ENCODE measurements around the gene PFKM. TPM values are rescaled to one million over a fixed set of nuclear protein-coding genes. Genes with fewer than 3 reads are reported as not detected.
"Not testable (repeated sequence)": the region's sequence is repeated elsewhere in the genome, so short reads cannot be mapped to it uniquely, and the experiment has no call there.

The PFKM gene
- total RNA-seq, 1 experiment from 2014 or later, result 116 TPM

DNA sequence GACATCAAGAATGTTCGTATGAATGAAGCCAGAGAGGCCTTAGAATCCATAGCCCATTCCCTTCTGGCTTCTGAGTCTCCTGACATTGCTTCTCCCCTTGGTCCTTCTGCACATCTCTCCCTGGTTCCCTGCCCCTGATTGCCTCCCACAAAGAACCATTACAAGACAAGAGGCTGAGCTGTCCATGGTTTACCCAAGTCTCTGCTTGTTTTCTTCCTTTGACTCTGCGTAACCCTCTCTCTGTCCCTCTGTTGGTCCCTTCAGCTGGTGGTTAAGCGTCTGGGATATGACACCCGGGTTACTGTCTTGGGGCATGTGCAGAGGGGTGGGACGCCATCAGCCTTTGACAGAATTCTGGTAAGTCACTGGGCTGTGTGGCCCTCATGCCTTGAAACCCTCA lies 15.9 kb downstream of the PFKM start:
- in situ Hi-C loops (cut with HindIII; ENCODE audit: low pct_unique_long_range_greater_than_20kb, low sequenced_read_pairs), result no loop called here

DNA sequence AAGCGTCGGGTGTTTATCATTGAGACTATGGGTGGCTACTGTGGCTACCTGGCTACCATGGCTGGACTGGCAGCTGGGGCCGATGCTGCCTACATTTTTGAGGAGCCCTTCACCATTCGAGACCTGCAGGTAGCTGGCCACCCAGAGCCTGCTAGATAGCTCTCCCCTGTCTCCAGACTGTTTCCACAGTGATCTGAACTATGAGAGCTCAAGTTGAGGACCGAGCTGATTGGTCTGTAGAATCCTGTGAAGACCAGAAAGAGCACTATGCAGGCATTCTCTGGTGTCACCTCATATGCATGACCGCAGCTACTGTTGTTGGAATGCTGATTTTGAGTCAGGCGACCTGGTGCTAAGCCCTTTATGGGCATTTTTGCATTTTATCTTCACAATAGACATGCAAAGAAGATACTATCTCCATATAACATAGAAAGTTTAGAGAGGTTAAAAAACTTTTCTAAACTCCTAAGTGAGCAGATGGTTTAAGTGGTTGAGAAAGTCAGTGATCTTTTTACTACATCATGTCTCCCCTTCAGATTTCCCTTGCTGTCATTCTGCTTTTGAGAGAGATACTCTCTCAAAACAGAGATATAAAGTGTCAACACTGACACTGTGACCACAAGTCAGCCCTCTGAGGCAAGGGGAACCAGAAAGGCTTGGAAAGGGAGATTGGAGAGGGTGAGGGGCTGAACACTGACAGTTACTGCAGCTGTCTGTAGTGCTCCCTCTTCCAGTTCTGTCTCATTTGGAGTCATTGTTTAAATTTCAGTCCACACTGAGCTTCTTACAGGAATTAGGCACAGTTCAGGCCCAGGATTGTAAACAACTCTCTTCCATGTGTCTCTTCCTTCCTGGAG lies 23.9 kb downstream of the PFKM start:
- no peak for DNase-seq (ENCODE audit: low read depth, low spot score)
- in situ Hi-C loops (cut with HindIII; ENCODE audit: low pct_unique_long_range_greater_than_20kb, low sequenced_read_pairs), result no loop called here

More for the DNA sequence above, 15.9 kb downstream of the PFKM start:
- no peak for DNase-seq (ENCODE audit: low read depth, low spot score)

DNA sequence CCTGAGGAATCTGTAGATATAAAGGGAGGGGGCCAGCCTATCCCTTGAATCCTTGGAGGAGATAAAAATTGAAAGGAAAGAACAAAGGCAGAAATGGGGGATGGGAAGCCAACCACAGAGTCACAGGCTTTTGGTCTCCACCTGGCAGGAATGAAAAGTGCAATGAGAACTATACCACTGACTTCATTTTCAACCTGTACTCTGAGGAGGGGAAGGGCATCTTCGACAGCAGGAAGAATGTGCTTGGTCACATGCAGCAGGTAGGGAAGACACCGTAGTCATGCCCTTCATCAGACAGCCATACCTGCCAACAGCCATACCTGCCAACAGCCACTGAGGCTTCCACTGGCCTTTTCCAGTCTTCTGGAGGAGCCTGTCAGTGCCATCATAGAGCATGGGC lies 24.7 kb downstream of the PFKM start:
- no peak for DNase-seq (ENCODE audit: low read depth, low spot score)

DNA sequence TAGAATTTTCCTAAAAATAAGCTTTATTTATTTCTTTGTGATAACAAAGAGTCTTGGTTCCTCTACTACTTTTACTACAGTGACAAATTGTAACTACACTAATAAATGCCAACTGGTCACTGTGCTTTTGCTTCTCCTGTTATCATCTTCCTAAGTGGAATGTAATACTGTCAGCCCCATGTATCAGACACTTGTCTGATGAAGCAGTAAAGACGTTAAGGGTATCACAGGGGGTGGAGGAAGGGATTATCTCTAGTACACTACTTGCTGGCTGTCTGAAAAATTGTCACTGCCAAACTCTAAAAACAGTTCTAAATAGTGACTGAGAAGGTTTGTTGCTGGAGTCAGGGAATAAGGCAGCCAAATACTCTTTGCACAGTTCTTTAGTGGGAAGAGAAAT lies 26.8 kb downstream of the PFKM start:
- DNase-seq (ENCODE audit: low read depth, low spot score), result no peak
- in situ Hi-C loops (cut with HindIII; ENCODE audit: low pct_unique_long_range_greater_than_20kb, low sequenced_read_pairs), result no loop called here

More for the DNA sequence above, 24.7 kb downstream of the PFKM start:
- in situ Hi-C loops (cut with HindIII; ENCODE audit: low pct_unique_long_range_greater_than_20kb, low sequenced_read_pairs), result no loop called here

DNA sequence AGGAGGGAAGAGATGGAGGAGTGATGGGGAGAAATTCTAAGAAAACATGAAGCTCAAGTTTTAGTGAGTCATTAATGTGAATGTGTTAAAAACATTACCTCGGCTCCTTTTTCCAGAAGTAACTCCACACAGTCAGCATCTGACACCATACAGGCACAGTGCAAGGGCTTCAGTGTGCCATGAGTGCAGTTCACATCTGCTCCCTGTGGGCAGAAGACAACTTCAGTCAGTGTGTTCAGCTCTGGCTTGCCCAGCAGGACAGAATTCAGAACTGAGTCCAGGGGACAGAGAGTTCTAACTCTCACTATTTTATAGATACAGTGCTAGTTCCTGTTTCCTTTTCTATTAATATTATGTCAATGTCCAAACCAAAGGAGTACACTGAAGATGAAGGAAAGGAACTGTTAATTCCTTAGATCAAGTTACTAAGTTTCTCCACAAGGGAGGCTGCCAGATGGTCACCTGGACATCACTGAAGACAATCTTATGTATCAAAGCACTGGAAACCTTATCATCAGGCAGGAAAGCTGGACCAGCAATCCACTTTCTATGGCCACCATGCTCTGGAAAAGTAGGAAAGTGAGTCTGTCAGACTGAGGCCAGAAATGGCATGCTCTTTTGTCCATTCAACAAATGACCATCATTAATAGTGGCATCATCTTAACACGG lies 32.1 kb downstream of the PFKM start:
- no peak for DNase-seq (ENCODE audit: low read depth, low spot score)
- in situ Hi-C loops (cut with HindIII; ENCODE audit: low pct_unique_long_range_greater_than_20kb, low sequenced_read_pairs), result no loop called here

DNA sequence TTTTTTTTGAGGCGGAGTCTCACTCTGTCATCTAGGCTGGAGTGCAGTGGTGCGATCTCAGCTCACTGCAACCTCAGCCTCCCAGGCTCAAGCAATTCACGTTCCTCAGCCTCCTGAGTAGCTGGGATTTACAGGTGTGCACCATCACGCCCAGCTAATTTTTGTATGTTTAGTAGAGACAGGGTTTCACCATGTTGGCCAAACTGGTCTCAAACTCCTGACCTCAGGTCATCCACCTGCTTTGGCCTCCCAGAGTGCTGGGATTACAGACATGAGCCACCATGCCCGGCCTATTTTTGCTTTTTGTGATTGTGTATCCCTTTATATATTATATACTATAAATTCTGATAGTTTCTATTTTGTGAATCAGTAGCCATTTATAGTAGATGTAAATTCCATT lies 36.6 kb downstream of the PFKM start:
- DNase-seq (ENCODE audit: low read depth, low spot score); in situ Hi-C loops (cut with HindIII; ENCODE audit: low pct_unique_long_range_greater_than_20kb, low sequenced_read_pairs): not testable (repeated sequence)

DNA sequence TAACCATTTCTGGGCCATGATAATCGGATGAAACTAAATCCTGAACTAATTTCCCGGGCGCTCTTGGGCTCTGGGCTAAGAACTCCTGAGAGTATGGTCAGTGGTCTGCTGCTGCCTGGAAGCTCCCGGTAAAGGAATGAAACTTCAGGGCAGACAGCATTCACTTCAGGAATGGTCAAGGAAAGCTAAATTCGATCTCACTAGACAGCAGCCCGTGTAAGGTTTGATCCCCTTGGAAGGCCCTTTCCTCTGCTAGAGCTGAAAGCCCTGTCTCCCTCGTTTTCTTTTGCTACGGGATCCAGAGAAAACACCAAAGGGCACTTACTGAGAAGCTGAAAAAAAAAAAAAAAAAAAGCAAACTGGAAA lies 37.5 kb downstream of the PFKM start:
- no peak for DNase-seq (ENCODE audit: low read depth, low spot score)
- in situ Hi-C loops (cut with HindIII; ENCODE audit: low pct_unique_long_range_greater_than_20kb, low sequenced_read_pairs), result no loop called here

DNA sequence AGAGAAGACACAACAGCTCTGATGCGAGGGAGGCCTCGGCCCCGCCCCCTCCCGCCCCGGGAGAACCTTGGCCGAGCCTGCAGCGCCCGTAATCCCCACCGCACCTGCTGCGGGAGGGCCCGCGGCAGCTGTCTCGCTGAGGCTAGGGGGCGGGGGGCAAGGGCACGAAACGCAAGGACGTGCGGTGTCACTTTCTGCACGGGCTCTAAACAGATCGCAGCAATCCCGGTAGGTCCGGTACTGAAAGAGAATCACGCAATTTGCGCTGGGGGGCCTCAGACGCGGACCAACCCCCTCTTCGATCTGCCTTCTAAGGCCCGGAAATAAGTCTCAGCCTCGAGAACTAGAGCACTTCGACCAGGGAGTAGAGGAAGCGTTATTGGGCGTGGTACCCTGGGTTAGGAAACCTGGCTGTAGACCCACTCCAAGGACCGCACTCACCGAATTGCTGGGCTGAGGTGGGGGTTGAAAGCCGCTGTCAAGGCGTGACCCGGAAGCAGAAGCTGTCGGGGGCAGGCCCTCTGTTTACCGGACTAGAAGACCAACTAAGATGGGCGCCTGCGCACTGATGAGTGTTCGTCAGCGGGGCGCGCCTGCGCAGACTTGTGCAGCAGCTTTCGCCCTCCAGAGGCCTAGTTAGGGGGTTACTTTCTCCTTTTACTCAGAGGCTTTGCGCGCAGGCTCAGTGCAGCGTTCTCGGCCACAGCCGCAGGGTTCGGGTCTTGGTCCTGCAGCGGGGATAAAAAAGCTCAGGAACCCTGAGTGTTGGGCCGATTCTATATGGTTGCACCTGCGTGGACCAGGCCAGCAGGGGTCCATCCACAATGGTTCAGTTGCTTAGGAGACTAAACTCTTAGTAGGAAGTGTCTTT lies 38.1 kb downstream of the PFKM start, which contains the start of gene ASB8:
ASB8 (minus strand) TSS at position 498 of the 871 bp plus-strand sequence. CDS start 4,019 bp downstream, outside the sequence.
- in situ Hi-C loops (cut with HindIII; ENCODE audit: low pct_unique_long_range_greater_than_20kb, low sequenced_read_pairs), result no loop called here
- DNase-seq (ENCODE audit: low read depth, low spot score), result peak; percentile 98

DNA sequence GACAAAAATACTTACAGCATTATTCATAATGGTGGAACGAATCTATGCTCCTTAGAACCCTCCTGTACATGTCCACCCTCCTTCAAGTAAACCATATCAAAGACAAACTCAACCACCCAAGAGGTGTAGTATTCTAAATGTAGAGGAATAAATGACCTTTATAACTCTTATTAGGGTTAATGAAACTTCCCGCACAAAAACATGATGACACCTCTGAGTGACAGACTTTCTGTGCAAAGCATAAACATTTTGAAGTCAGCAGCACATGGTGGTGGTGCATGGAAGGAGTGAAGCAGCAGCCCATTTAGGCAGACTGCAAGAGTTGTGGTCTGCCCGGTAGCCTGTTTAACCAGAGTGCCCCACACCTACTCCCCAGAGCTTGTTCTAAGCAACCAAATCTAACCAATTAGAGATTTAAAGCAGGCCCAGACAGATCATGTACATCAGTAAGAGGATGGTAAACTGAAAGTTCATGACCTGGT lies 38.8 kb downstream of the PFKM start:
- in situ Hi-C loops (cut with HindIII; ENCODE audit: low pct_unique_long_range_greater_than_20kb, low sequenced_read_pairs), result no loop called here
- no peak for DNase-seq (ENCODE audit: low read depth, low spot score)

DNA sequence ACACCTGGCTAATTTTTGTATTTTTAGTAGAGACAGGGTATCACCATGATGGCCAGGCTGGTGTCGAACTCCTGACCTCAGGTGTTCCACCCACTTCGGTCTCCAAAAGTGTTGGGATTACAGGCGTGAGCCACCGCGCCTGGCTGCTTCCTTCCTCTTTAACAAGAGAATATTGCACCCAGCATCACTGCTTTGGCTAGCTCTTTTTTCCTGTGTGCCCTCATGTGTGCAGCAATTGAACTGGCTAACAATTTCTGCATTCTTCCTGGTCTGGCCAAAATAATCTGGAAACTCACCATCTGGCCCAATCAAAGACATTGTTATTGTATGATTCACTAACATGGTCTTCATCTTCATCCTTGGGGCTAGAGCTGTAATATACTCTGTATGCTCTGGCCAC lies 40.9 kb downstream of the PFKM start:
- in situ Hi-C loops (cut with HindIII; ENCODE audit: low pct_unique_long_range_greater_than_20kb, low sequenced_read_pairs), result no loop called here

DNA sequence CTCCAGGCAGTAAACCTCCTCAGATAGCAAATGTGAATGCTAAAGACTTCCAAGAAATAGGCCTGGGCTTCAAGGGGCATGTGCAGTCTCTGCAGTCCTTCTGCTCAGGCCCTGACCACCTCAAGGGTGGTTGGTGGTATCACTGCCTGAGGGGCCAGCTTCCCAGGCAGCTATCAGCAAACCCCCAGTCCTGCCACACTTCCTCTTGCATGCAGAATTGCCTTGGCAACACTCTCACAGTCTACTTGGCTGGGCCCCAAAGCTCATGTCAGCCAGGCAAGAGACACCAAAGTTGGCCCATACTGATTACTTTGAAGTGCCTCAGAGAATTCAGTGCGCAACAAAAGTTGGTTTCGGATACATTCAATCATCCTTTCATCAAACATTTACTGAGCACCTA lies 41.6 kb downstream of the PFKM start:
- in situ Hi-C loops (cut with HindIII; ENCODE audit: low pct_unique_long_range_greater_than_20kb, low sequenced_read_pairs), result no loop called here
- no peak for DNase-seq (ENCODE audit: low read depth, low spot score)

More for the DNA sequence above, 40.9 kb downstream of the PFKM start:
- no peak for DNase-seq (ENCODE audit: low read depth, low spot score)

DNA sequence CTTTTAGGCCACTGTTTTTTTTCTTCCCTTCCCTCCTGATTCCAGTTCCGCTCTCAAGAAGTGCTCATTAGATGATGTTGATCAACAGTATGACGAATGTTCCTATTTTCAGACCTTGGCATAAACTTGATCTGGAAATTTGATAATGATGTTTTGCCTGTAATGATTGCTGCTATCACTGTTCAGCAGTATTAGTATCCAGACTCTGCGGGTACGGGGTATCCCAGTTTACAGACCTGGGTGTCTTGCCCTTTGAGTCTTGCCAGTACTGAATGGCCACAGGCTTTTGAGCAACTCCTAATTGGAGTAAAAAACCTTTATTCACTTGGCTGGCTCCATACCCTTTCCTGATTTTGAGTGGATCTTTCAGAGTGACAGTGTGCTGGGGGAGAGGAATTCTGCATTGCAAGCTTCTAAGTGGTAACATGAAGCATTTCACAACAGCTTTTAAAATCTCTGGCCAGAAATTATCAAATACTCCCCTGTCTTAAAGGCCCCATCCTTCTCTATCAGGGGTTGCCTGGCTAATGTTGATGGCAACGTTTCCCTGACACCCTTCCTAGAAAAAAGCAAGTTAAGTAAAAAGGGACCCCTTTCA lies 44.1 kb downstream of the PFKM start:
- no peak for DNase-seq (ENCODE audit: low read depth, low spot score)
- in situ Hi-C loops (cut with HindIII; ENCODE audit: low pct_unique_long_range_greater_than_20kb, low sequenced_read_pairs), result no loop called here

DNA sequence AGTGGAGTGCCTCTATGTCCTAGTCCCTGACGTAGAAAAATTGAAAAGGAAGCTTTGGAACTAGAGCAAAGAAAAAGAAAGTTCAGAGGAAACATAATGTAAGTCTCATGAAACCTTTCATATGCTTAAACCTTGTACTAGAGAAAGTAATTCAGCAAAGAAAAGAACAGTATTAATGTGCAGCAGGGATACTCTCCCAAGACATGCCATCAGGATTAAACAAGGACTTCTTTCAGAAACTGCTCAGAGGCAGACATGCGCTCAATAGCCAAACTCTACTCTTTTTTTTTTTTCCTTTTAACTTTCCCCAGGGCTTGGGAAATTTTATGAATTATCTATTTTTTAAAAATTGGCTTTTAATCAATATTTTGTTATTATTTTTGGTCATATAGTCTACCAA lies 45.3 kb downstream of the PFKM start:
- peak; percentile 75 for DNase-seq (ENCODE audit: low read depth, low spot score)
- in situ Hi-C loops (cut with HindIII; ENCODE audit: low pct_unique_long_range_greater_than_20kb, low sequenced_read_pairs), result no loop called here

DNA sequence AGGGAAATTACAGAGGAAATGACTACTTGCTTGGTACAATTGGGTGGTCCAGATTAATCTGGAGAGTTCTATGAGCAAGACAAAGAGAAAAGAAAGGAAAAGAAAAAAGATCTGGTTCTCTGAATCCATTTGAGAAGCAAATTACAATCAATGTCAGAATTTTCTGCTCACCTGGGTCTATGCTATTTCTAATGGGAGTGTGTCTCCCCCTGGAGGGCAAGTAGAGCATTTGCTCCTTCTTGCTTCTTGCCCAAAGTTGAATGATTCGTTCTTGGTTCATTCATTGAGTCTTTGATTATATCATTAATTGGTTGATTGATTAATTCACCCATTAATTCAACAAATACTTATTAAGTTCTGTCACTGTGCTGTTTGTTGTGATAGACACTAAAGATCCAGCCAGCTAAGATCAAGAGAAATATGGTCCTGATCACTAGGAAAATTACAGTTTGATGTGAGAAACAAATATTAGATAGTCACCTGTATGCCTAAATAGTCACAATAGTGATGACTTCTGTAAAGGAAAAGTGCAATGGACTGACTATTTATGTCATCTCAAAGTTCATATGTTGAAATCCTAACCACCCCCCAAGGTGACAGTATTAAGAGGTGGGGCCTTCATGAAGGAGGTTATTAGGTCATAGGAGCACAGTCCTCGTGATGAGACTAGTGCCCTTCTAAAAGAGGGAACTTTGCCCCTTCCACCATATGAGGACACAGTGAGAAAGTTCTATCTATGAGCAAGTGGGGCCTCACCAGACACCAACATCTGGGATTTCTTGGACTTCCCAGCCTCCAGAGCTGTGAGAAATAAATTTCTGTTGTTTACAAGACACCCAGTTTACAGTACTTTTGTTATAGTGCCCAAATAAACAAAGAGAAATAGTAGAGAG lies 46.2 kb downstream of the PFKM start:
- in situ Hi-C loops (cut with HindIII; ENCODE audit: low pct_unique_long_range_greater_than_20kb, low sequenced_read_pairs), result no loop called here
- peak; percentile 72 for DNase-seq (ENCODE audit: low read depth, low spot score)

DNA sequence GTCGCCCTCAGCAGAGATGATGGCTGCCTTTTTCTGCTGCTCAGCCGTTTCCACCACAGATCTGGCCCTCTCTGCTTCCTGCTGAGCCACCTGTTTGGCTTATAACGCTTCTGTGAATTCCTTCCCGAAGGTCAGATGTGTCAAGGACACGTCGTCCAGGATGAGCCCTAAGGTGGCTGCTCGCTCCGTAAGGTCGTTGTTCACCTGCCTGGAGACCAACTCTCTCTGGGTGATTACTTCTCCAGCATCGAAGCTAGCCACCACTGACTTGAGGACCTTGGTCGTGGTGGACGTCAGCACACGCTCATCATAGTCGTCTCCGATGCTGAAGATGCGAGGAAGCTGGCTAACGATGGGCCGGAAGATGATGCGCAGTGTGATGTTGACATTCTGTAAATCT lies 49.8 kb downstream of the PFKM start:
- in situ Hi-C loops (cut with HindIII; ENCODE audit: low pct_unique_long_range_greater_than_20kb, low sequenced_read_pairs), result no loop called here
- no peak for DNase-seq (ENCODE audit: low read depth, low spot score)

DNA sequence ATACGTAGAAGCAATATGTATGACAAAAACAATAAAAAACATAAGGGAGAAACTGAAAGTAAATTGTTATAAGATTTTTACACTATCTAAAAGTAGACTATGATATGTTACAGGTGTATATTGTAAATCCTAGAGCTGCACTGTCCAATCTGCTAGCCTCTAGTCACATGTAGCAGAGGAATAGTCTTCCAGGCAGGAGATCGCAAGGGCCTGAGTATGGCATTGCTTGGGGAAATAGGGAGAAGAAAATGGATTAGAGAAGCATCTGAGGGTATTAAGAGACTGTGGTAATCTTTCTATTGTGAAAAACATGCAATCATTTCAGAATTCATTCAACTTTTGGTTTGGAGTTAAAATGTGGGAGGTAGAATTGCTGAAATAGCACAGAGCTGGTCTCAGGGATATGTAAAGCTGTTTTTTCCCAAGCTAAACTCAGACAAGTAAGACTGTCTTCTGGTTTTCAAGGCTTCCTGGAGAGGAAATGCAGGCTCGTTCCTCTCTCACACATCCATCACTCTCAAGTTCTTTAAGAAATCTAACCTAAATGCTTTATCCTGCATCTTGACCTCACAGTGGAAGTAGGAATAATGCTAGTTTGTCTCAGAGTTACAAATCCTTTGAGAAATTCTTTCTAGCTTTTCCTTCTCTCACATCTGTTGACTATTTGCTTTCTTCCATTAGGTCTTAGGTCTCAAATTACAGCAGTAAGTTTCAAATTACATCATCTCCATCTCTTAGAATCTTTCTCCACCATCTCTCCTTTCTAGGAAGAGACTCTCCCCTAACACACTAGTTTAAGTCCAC lies 56.7 kb downstream of the PFKM start:
- no peak for DNase-seq (ENCODE audit: low read depth, low spot score)
- in situ Hi-C loops (cut with HindIII; ENCODE audit: low pct_unique_long_range_greater_than_20kb, low sequenced_read_pairs), result no loop called here
